Heart right ventricle (tissue), 16 donors: Measurements from ENCODE around the gene BRAF. TPM values are rescaled to one million over a fixed set of nuclear protein-coding genes. Genes with fewer than 3 reads are reported as not detected.
A peak's percentile ranks its signal among the peaks of the same experiment; 100 is the strongest.

Experiments used
- ATAC-seq, 8 donors: fragments of 200-7000 bp; cut with Tn5 transposase; one replicate each; pipeline ENCODE4 v1.9.1; 2020; ENCODE audit warnings: mild to moderate bottlenecking in 8 of 8, moderate library complexity in 8 of 8, moderate number of reproducible peaks in 1 of 8
- DNase-seq, 2 donors: peaks; one replicate each; pipeline ENCODE4 v3.0.0-alpha.2; 2020
- H3K27ac ChIP-seq, 10 donors: fragments of 200-600 bp; sonication (generic) in 2 of 10; one replicate each; pipeline versions ENCODE4 v1.5.0 to v1.8.0; 2020 to 2022; ENCODE audit warnings: mild to moderate bottlenecking in 3 of 10
- H3K27me3 ChIP-seq, 7 donors: fragments of 200-600 bp; one replicate each; pipeline ENCODE4 v1.8.0; 2021 to 2022; ENCODE audit warnings: mild to moderate bottlenecking in 2 of 7
- H3K36me3 ChIP-seq, 9 donors: fragments of 200-600 bp; sonication (generic) in 1 of 9; one replicate each; pipeline versions ENCODE4 v1.5.0 to v1.8.0; 2020 to 2022; ENCODE audit warnings: mild to moderate bottlenecking in 2 of 9
- H3K4me1 ChIP-seq, 9 donors: fragments of 200-600 bp; sonication (generic) in 1 of 9; one replicate each; pipeline versions ENCODE4 v1.5.0 to v1.8.0; 2020 to 2022; ENCODE audit warnings: mild to moderate bottlenecking in 4 of 9
- H3K4me3 ChIP-seq, 10 donors: fragments of 200-600 bp; sonication (generic) in 2 of 10; one replicate each; pipeline versions ENCODE4 v1.5.0 to v1.8.0; 2020 to 2022; ENCODE audit warnings: mild to moderate bottlenecking in 7 of 10, moderate library complexity in 2 of 10
- H3K9me3 ChIP-seq, 11 donors: fragments of 200-600 bp in 10 of 11; sonication (generic) in 2 of 11; one replicate each; pipeline versions ENCODE4 v1.5.0 to v1.8.0; 2013 to 2022; ENCODE audit warnings: mild to moderate bottlenecking in 2 of 11, control low read depth in 1 of 11, moderate library complexity in 1 of 11
- CTCF ChIP-seq, 9 donors: fragments of 200-600 bp; sonication (generic) in 2 of 9; IDR thresholded peaks; one replicate each; pipeline versions ENCODE4 v1.5.0 to v1.8.0; 2021 to 2022; ENCODE audit warnings: antibody characterized with exemption in 9 of 9, mild to moderate bottlenecking in 5 of 9, moderate library complexity in 1 of 9
- WGBS, 2 donors: extraction: QIAGEN DNeasy Blood & Tissue Kit; methylation state at CpG; one replicate each; pipeline ENCODE4 v1.1.7; 2013; ENCODE audit warnings: inconsistent platforms in 1 of 2; 5-methylcytosine and 5-hydroxymethylcytosine counted together
- intact Hi-C, 10 donors: fragments of 100-400 bp; cut with DNase I; formaldehyde crosslinking; loops; one replicate each; pipeline versions ENCODE4 v1.11.1 to v1.14.2; 2022
- polyA plus RNA-seq, 2 donors: library from polyadenylated mRNA; stranded (reverse); fragments of 200-250 nt; gene quantifications; one replicate each; pipeline ENCODE4 v1.2.3, GENCODE V29; 2013
- total RNA-seq, 10 donors: library from RNA; stranded (reverse); fragmentation: NEBNext Ultra II Directional in 3 of 10; extraction: Animal tissue kit (Norgen Biotek cat#: 25700) in 3 of 10; gene quantifications; one replicate each; pipeline versions ENCODE4 v1.2.1 to v1.2.4, GENCODE V29; 2021 to 2023
- donor health status: Arrhythmogenic right ventricular cardiomyopathy.
- donor health status: ischemic (EF 13 %, LVEDD 7.1; RV severe dilation, severe dysfunction).
- donor health status: healthy with polysubstance abuse.
- donor health status: DM: no; HTN: yes; CAD: no.
- donor health status: DM: no; HTN: no; CAD: no.
- donor health status: ischemic (EF 25% LVEDD 6.9; RV normal size, moderate dysfunction).
- donor health status: ischemic (EF 25% LVEDD 5.7; RV mildly dilated, moderate dysfunction).
- donor health status: healthy.
- donor health status: DM: yes; HTN: yes; CAD: no.
- donor health status: Ischemic cardiomyopathy.
- donor health status: ischemic (EF 35%, LVEDD 5.7; RV mildly dilated, moderate dysfunction).
- donor health status: nonischemic (EF 11% LVEDD 7.7; RV severe dilation, severe dysfunction).
- donor health status: DM: yes; HTN: yes; CAD: no.
- donor health status: PGD.
- donor health status: ischemic (EF 29% LVEDD 5.4; RV normal size, mild dysfunction).
- donor health status: nonischemic (EF 23%, LVEDD 6.1; RV moderate dilation, normal function).

Gene BRAF
- total and polyA plus RNA-seq, 12 donors, result 3.8 to 36.8 (median 23.2) TPM

GRCh38 chr7:140676306-140676705 is 248.4 kb downstream of the BRAF start:
- Histone ChIP-seq H3K4me3 (no peak overlapping the region), H3K4me1 (peaks cover 0 to 35% (median 33%) of the 10 kb centered on the region in 9 donors), H3K27ac (no peak overlapping the region), H3K9me3 (no peaks in the 10 kb centered on the region), H3K36me3 (peaks cover 0 to 39% (median 1%) of the 10 kb centered on the region in 9 donors), H3K27me3 (no peaks in the 10 kb centered on the region)
- TF ChIP-seq CTCF (IDR thresholded peaks at IDR 0.05), result no peak
- WGBS, 2 donors, result 89 to 92% methylated on average over 3 of the region's 3 CpGs
- DNase-seq (no peak), ATAC-seq (no peak)
- intact Hi-C loops, result loop anchor here in 4 of 10 donors (10.0 kb wide), 1 partner anchor 338 kb away; the partner anchor contains the start of gene MRPS33 (in 4 of the 4)

- 90% methylated on average over 4 of the region's 4 CpGs for WGBS, 2 donors
- H3K27ac ChIP-seq, result peak overlapping the region in 2 of 10 donors; percentile 17 to 33
Measured at GRCh38 chr7:140675726-140676125, 249.0 kb downstream of the BRAF start.

GRCh38 chr7:140674899-140675701 is 249.6 kb downstream of the BRAF start:
- Histone ChIP-seq H3K4me1 (peaks cover 0 to 35% (median 33%) of the 10 kb centered on the region in 9 donors), H3K36me3 (peaks cover 0 to 27% (median 0%) of the 10 kb centered on the region in 9 donors), H3K9me3 (no peaks in the 10 kb centered on the region), H3K4me3 (no peak overlapping the region), H3K27ac (peak overlapping the region in 2 of 10 donors; percentile 17 to 33), H3K27me3 (no peaks in the 10 kb centered on the region)
- peak in 1 of 2 donors; percentile 41 for DNase-seq
- peak; percentile 28 to 76 (median 64) for ATAC-seq
- TF ChIP-seq CTCF (IDR thresholded peaks at IDR 0.05), result peak in 7 of 9 donors; percentile 34 to 69 (median 46)
- WGBS, 2 donors, result 58% methylated on average over 8 of the region's 8 CpGs
- intact Hi-C loops, result loop anchor here in 4 of 10 donors (10.0 kb wide), 1 partner anchor 340 kb away; the partner anchor contains the start of gene MRPS33 (in 4 of the 4)

More at GRCh38 chr7:140675726-140676125, 249.0 kb downstream of the BRAF start:
- Histone ChIP-seq H3K27me3 (no peaks in the 10 kb centered on the region), H3K4me3 (no peak overlapping the region), H3K36me3 (peaks cover 0 to 33% (median 0%) of the 10 kb centered on the region in 9 donors), H3K9me3 (no peaks in the 10 kb centered on the region), H3K4me1 (peaks cover 0 to 35% (median 33%) of the 10 kb centered on the region in 9 donors)
- DNase-seq, result no peak
- intact Hi-C loops, result loop anchor here in 4 of 10 donors (10.0 kb wide), 1 partner anchor 339 kb away; the partner anchor contains the start of gene MRPS33 (in 4 of the 4)
- no peak for TF ChIP-seq CTCF (IDR thresholded peaks at IDR 0.05)
- ATAC-seq, result no peak

GRCh38 chr7:140674356-140674800 is 250.4 kb downstream of the BRAF start:
- H3K27ac ChIP-seq, result peak overlapping the region in 2 of 10 donors; percentile 75 to 76
- 75% methylated on average over 5 of the region's 5 CpGs for WGBS, 2 donors

More at GRCh38 chr7:140674356-140674800, 250.4 kb downstream of the BRAF start:
- no peak for TF ChIP-seq CTCF (IDR thresholded peaks at IDR 0.05)
- H3K27me3 ChIP-seq, result no peaks in the 10 kb centered on the region
- H3K36me3 ChIP-seq, result peaks cover 0 to 20% (median 0%) of the 10 kb centered on the region in 9 donors
- H3K4me1 ChIP-seq, result peaks cover 0 to 35% (median 33%) of the 10 kb centered on the region in 9 donors
- H3K9me3 ChIP-seq, result no peaks in the 10 kb centered on the region
- intact Hi-C loops, result loop anchor here in 4 of 10 donors (10.0 kb wide), 1 partner anchor 340 kb away; the partner anchor contains the start of gene MRPS33 (in 4 of the 4)
- no peak for DNase-seq
- H3K4me3 ChIP-seq, result peak overlapping the region in 1 of 10 donors; percentile 82
- no peak for ATAC-seq
